ENCODE data around the gene RXRA.

RXRA gene

DNA sequence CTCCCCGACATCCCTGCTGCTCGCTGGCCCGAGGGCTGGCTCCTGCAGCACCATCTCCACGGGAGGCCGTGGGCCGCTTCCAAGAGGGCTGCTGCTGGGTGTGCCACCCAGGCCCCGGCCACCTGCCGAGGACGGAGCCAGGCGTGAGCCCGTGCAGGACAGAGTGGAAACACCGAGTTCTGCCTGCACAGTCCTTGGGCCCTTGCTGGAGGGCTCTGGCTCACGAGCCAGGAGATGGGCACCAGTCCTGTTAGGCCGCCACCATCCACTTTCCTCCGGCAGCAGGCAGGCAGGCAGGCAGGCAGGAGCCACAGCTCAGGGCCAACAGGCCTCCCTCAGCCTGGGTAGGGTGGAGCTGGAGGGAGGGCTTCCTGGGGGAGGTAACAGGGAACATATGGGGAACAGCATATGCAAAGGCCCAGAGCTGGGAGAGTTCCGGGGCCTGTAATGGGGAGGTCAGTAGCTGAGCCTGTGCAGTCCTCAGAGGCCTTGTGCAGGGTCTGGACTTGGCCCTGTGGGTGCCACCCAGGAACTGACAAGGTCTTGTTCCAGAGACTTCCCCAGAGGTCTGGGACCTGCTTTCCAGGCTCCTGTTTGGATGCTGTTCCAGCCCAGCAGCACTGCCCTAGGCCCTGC, 31.9 kb downstream of the RXRA start:
- TF ChIP-seq ZFX (IDR thresholded peaks at IDR 0.05; ENCODE audit: borderline replicate concordance): no peak
- TF ChIP-seq, protein P1, sequence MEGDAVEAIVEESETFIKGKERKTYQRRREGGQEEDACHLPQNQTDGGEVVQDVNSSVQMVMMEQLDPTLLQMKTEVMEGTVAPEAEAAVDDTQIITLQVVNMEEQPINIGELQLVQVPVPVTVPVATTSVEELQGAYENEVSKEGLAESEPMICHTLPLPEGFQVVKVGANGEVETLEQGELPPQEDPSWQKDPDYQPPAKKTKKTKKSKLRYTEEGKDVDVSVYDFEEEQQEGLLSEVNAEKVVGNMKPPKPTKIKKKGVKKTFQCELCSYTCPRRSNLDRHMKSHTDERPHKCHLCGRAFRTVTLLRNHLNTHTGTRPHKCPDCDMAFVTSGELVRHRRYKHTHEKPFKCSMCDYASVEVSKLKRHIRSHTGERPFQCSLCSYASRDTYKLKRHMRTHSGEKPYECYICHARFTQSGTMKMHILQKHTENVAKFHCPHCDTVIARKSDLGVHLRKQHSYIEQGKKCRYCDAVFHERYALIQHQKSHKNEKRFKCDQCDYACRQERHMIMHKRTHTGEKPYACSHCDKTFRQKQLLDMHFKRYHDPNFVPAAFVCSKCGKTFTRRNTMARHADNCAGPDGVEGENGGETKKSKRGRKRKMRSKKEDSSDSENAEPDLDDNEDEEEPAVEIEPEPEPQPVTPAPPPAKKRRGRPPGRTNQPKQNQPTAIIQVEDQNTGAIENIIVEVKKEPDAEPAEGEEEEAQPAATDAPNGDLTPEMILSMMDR (IDR thresholded peaks at IDR 0.05): no peak
- H3K27ac ChIP-seq: peak overlapping the region; percentile 46

GRCh38 chr9:134358662-134359319, 32.5 kb downstream of the RXRA start:
- TF ChIP-seq, protein P1 (IDR thresholded peaks at IDR 0.05): no peak
- TF ChIP-seq ZFX (IDR thresholded peaks at IDR 0.05; ENCODE audit: borderline replicate concordance): no peak
- H3K27ac ChIP-seq: peak overlapping the region; percentile 46

GRCh38 chr9:134359493-134360179, 33.4 kb downstream of the RXRA start:
- H3K27ac ChIP-seq: no peak overlapping the region
- no peak for TF ChIP-seq ZFX (IDR thresholded peaks at IDR 0.05; ENCODE audit: borderline replicate concordance)
- TF ChIP-seq, protein P1 (IDR thresholded peaks at IDR 0.05): no peak

GRCh38 chr9:134360180-134360759, 34.0 kb downstream of the RXRA start:
- H3K27ac ChIP-seq: no peak overlapping the region

DNA sequence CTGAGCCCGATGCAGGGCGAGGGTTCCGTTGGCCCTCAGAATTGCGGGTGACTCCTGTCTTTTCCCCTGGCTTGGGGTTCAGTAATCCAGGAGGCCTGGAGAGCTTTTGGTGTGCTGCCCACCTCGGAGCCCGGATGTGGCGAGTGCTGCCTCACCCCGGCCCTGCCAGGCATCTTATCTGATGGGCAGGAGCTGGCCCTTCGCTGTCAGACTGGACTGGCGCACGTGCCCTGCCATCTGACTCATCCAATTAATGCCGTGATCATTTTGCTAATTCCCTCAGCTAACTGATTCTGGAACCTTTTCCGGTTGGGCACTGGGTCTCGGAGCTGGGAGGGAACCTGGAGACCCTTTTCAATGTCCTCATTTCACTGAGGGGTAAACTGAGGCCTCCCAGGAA, 34.6 kb downstream of the RXRA start:
- TF ChIP-seq ZFX (IDR thresholded peaks at IDR 0.05; ENCODE audit: borderline replicate concordance): no peak
- TF ChIP-seq, protein P1 (IDR thresholded peaks at IDR 0.05): no peak
- H3K27ac ChIP-seq: no peak overlapping the region

More at GRCh38 chr9:134360180-134360759, 34.0 kb downstream of the RXRA start:
- TF ChIP-seq, protein P1 (IDR thresholded peaks at IDR 0.05): peak; percentile 60
- TF ChIP-seq ZFX (IDR thresholded peaks at IDR 0.05; ENCODE audit: borderline replicate concordance): no peak

- TF ChIP-seq ZFX (IDR thresholded peaks at IDR 0.05; ENCODE audit: borderline replicate concordance): no peak
- TF ChIP-seq, protein P1 (IDR thresholded peaks at IDR 0.05): no peak
- no peak overlapping the region for H3K27ac ChIP-seq
Observed at GRCh38 chr9:134361426-134361825, 35.2 kb downstream of the RXRA start.

Measured in 22Rv1 (cell line).